ENCODE measurements around the gene HOXA4. TPM values are rescaled to one million over a fixed set of nuclear protein-coding genes. Genes with fewer than 3 reads are reported as not detected.

Gene HOXA4
- total RNA-seq, 4 donors from 2014 or later = 0.56 to 2.1 (median 1.3) TPM

- Histone ChIP-seq H3K27me3 (peaks cover 33% of the 10 kb centered on the region), H3K36me3 (no peaks in the 10 kb centered on the region), H3K4me3 (replicated peaks in 1 of 3) (peak overlapping the region in 1 of 3 donors; percentile 19), H3K9me3 (no peaks in the 10 kb centered on the region), H3K27ac (peak overlapping the region; percentile 76 to 93 (median 82)), H3K4me1 (peaks cover 0 to 11% of the 10 kb centered on the region in 2 donors)
- intact Hi-C loops (cut with DNase I) = no loop called here
- DNase-seq = no peak
- WGBS, 2 donors = 9 to 26% methylated on average over 35 to 40 of the region's 41 CpGs
- TF ChIP-seq CTCF (IDR thresholded peaks at IDR 0.05) (no peak), POLR2A (IDR thresholded peaks at IDR 0.05) (peak in 1 of 2 donors; percentile 50)
Measured at GRCh38 chr7:27108390-27109127, 22.0 kb downstream of the HOXA4 start.

- no peaks in the 10 kb centered on the region for H3K9me3 ChIP-seq
- TF ChIP-seq POLR2A (IDR thresholded peaks at IDR 0.05) (no peak), CTCF (IDR thresholded peaks at IDR 0.05) (no peak)
- H3K36me3 ChIP-seq = no peaks in the 10 kb centered on the region
- no peak for DNase-seq
- peak overlapping the region; percentile 76 to 93 (median 82) for H3K27ac ChIP-seq
- H3K27me3 ChIP-seq = peaks cover 38% of the 10 kb centered on the region
- whole genome bisulfite sequencing, 2 donors = 12 to 24% methylated on average over 27 to 29 of the region's 47 CpGs
- intact Hi-C loops (cut with DNase I) = no loop called here
- peak overlapping the region in 1 of 3 donors; percentile 19 for H3K4me3 ChIP-seq (replicated peaks in 1 of 3)
- peaks cover 0 to 11% of the 10 kb centered on the region in 2 donors for H3K4me1 ChIP-seq
Measured at GRCh38 chr7:27107391-27108381, 22.9 kb downstream of the HOXA4 start.

- no peak for TF ChIP-seq POLR2A (IDR thresholded peaks at IDR 0.05)
- no peak for TF ChIP-seq CTCF (IDR thresholded peaks at IDR 0.05)
- Histone ChIP-seq H3K9me3 (no peaks in the 10 kb centered on the region), H3K4me1 (peaks cover 0 to 11% of the 10 kb centered on the region in 2 donors), H3K4me3 (replicated peaks in 1 of 3) (peak overlapping the region in 1 of 3 donors; percentile 21), H3K36me3 (no peaks in the 10 kb centered on the region), H3K27me3 (peaks cover 43% of the 10 kb centered on the region), H3K27ac (peak overlapping the region; percentile 49 to 93 (median 82))
- 12 to 21% methylated on average over 14 of the region's 14 CpGs for WGBS, 2 donors
- intact Hi-C loops (cut with DNase I) = no loop called here
- DNase-seq = no peak
Measured at GRCh38 chr7:27106901-27107240, 23.7 kb downstream of the HOXA4 start.

- H3K27me3 ChIP-seq = peaks cover 49% of the 10 kb centered on the region
- intact Hi-C loops (cut with DNase I) = no loop called here
- peak overlapping the region; percentile 49 to 93 (median 82) for H3K27ac ChIP-seq
- H3K36me3 ChIP-seq = no peaks in the 10 kb centered on the region
- TF ChIP-seq POLR2A (IDR thresholded peaks at IDR 0.05) (peak in 1 of 2 donors; percentile 19), CTCF (IDR thresholded peaks at IDR 0.05) (no peak)
- peaks cover 0 to 11% of the 10 kb centered on the region in 2 donors for H3K4me1 ChIP-seq
- peak overlapping the region in 1 of 3 donors; percentile 21 for H3K4me3 ChIP-seq (replicated peaks in 1 of 3)
- WGBS, 2 donors = 12 to 15% methylated on average over 33 to 39 of the region's 44 CpGs
- no peak for DNase-seq
- no peaks in the 10 kb centered on the region for H3K9me3 ChIP-seq
Measured at GRCh38 chr7:27106181-27106900, 24.2 kb downstream of the HOXA4 start.
